ENCODE measurements around the gene RHCG. TPM values are rescaled to one million over a fixed set of nuclear protein-coding genes. Genes with fewer than 3 reads are reported as not detected.

RHCG gene
- total and polyA plus RNA-seq, 2 of the 13 experiments (the other 11 are each of a cell fraction or from before 2014, with no cell fraction given), result not detected

GRCh38 chr15:89444241-89445225, 51.9 kb downstream of the RHCG start (continued):
- TF ChIP-seq, protein P1, sequence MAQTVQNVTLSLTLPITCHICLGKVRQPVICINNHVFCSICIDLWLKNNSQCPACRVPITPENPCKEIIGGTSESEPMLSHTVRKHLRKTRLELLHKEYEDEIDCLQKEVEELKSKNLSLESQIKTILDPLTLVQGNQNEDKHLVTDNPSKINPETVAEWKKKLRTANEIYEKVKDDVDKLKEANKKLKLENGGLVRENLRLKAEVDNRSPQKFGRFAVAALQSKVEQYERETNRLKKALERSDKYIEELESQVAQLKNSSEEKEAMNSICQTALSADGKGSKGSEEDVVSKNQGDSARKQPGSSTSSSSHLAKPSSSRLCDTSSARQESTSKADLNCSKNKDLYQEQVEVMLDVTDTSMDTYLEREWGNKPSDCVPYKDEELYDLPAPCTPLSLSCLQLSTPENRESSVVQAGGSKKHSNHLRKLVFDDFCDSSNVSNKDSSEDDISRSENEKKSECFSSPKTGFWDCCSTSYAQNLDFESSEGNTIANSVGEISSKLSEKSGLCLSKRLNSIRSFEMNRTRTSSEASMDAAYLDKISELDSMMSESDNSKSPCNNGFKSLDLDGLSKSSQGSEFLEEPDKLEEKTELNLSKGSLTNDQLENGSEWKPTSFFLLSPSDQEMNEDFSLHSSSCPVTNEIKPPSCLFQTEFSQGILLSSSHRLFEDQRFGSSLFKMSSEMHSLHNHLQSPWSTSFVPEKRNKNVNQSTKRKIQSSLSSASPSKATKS (CRISPR knock-in tag; IDR thresholded peaks at IDR 0.05), result no peak
- TF ChIP-seq PRMT3 (CRISPR knock-in tag; IDR thresholded peaks at IDR 0.05; ENCODE audit: borderline replicate concordance, low read depth) (no peak), ZNF503 (CRISPR knock-in tag; IDR thresholded peaks at IDR 0.05) (no peak), ZFP36 (IDR thresholded peaks at IDR 0.05; ENCODE audit: borderline replicate concordance, low read depth, low read length, partially characterized antibody) (no peak)

- Histone ChIP-seq H4K20me1 (ENCODE audit: insufficient read depth, low read length) (no peaks in the 10 kb centered on the region), H3K27ac (ENCODE audit: extremely low read length, insufficient read depth, low read length) (no peak overlapping the region), H3K4me1 (ENCODE audit: insufficient read depth, low read length) (no peaks in the 10 kb centered on the region), H3K9ac (ENCODE audit: insufficient read depth, low read depth, low read length) (no peak overlapping the region), H3K36me3 (replicated peaks in 1 of 2; ENCODE audit: control insufficient read depth in 1 of 2, insufficient read depth in 2 of 2, low read length in 2 of 2) (no peaks in the 10 kb centered on the region), H3K4me3 (replicated peaks in 1 of 3; ENCODE audit: insufficient read depth in 1 of 3, low read depth in 2 of 3, low read length in 3 of 3) (no peak overlapping the region), H3K4me2 (ENCODE audit: low read depth, low read length) (no peak overlapping the region), H3K79me2 (ENCODE audit: insufficient read depth, low read length) (no peaks in the 10 kb centered on the region), H3K9me3 (ENCODE audit: low read length) (no peaks in the 10 kb centered on the region), H2AFZ (ENCODE audit: low read length) (no peak overlapping the region), H3K27me3 (ENCODE audit: control insufficient read depth in 1 of 2, insufficient read depth in 2 of 2, low read length in 2 of 2) (peaks cover 4 to 29% of the 10 kb centered on the region in 2 experiments; a peak in 3 of 5 replicates)
- ChIA-PET POLR2A (interaction anchor here (1.3 kb wide), 1 partner anchor 29 kb away, joined by 4 read pairs; no protein-coding TSS in a partner anchor), CTCF (ENCODE audit: low intra/inter-chr PET ratio, low total read pairs) (interaction anchor here (1.3 to 2.3 kb wide), 2 partner anchors 29 to 113 kb away, joined by 7 to 34 read pairs; no protein-coding TSS in a partner anchor)
- DNase-seq (ENCODE audit: low spot score), result no peak
- BruUV-seq (replicated peaks), result no TSS peak
- WGBS (ENCODE audit: low lambda C conversion rate), result 13% methylated on average over 3 of the region's 3 CpGs
- in situ Hi-C loops (cut with HindIII; ENCODE audit: extremely low pct_ligation_motif_present, low pct_unique_long_range_greater_than_20kb) (no loop called here), intact Hi-C loops (cut with micrococcal nuclease; ENCODE audit: unreplicated experiment) (no loop called here)
- no peak for FAIRE-seq
- ATAC-seq, result no peak
- TF ChIP-seq, protein P2, sequence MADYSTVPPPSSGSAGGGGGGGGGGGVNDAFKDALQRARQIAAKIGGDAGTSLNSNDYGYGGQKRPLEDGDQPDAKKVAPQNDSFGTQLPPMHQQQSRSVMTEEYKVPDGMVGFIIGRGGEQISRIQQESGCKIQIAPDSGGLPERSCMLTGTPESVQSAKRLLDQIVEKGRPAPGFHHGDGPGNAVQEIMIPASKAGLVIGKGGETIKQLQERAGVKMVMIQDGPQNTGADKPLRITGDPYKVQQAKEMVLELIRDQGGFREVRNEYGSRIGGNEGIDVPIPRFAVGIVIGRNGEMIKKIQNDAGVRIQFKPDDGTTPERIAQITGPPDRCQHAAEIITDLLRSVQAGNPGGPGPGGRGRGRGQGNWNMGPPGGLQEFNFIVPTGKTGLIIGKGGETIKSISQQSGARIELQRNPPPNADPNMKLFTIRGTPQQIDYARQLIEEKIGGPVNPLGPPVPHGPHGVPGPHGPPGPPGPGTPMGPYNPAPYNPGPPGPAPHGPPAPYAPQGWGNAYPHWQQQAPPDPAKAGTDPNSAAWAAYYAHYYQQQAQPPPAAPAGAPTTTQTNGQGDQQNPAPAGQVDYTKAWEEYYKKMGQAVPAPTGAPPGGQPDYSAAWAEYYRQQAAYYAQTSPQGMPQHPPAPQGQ (CRISPR knock-in tag; IDR thresholded peaks at IDR 0.05; ENCODE audit: borderline replicate concordance), result no peak
- TF ChIP-seq ZNF709 (CRISPR knock-in tag; IDR thresholded peaks at IDR 0.05) (no peak), NFATC3 (CRISPR knock-in tag; IDR thresholded peaks at IDR 0.05) (no peak)
- TF ChIP-seq, protein P3, sequence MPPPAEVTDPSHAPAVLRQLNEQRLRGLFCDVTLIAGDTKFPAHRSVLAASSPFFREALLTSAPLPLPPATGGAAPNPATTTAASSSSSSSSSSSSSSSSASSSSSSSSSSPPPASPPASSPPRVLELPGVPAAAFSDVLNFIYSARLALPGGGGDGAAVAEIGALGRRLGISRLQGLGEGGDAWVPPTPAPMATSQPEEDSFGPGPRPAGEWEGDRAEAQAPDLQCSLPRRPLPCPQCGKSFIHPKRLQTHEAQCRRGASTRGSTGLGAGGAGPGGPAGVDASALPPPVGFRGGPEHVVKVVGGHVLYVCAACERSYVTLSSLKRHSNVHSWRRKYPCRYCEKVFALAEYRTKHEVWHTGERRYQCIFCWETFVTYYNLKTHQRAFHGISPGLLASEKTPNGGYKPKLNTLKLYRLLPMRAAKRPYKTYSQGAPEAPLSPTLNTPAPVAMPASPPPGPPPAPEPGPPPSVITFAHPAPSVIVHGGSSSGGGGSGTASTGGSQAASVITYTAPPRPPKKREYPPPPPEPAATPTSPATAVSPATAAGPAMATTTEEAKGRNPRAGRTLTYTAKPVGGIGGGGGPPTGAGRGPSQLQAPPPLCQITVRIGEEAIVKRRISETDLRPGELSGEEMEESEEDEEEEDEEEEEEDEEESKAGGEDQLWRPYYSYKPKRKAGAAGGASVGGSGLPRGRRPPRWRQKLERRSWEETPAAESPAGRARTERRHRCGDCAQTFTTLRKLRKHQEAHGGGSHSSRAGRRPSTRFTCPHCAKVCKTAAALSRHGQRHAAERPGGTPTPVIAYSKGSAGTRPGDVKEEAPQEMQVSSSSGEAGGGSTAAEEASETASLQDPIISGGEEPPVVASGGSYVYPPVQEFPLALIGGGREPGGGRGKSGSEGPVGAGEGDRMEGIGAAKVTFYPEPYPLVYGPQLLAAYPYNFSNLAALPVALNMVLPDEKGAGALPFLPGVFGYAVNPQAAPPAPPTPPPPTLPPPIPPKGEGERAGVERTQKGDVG (CRISPR knock-in tag; IDR thresholded peaks at IDR 0.05; ENCODE audit: borderline replicate concordance), result no peak
These were observed 52.8 kb downstream of the RHCG start for GRCh38 chr15:89443581-89443980.
